Stimulated activated CD4-positive, alpha-beta T cell treated with anti-CD3 and anti-CD28 coated beads, Interleukin-4, amount 100 ng/mL, for 1 hour (primary cell): ENCODE measurements around the gene PLGRKT.
"Not testable (repeated sequence)": the region's sequence is repeated elsewhere in the genome, so short reads cannot be mapped to it uniquely, and the experiment has no call there.

Experiments
- DNase-seq: peaks from one replicate; pipeline ENCODE4 v3.0.0-alpha.2; 2020

PLGRKT gene

DNA sequence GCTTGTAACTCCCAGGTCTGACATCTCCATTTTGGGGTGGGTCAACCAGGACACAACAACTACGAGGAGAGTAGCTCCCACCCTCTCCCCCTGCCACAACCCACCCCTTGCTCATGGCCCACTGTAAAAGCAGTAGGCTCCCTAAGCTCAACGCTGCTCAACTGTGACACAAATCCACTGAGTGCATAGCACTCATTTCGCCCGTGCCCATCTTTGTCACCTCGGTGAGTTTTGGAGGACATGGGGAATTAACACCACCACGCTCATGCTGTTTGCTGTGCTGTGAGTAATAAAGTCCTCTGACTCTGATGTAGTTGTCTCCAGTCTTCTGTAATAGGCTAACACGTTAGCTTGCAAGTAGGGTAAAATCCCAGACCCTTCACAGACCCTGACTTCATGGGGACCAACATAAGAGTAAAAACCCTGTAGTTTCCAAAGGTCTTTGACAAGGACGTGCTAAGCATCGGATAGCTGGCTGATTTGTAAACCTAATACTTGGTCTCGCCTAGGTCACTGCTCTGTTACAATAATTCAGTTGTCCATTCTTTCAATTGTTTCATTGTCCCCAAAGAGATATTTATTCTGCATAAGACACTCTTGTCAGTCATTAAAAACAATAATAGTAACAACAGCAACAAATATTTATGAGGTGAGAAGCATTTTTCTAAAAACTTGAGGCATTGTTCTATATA lies 7.7 kb downstream of the PLGRKT start:
- no peak for DNase-seq

DNA sequence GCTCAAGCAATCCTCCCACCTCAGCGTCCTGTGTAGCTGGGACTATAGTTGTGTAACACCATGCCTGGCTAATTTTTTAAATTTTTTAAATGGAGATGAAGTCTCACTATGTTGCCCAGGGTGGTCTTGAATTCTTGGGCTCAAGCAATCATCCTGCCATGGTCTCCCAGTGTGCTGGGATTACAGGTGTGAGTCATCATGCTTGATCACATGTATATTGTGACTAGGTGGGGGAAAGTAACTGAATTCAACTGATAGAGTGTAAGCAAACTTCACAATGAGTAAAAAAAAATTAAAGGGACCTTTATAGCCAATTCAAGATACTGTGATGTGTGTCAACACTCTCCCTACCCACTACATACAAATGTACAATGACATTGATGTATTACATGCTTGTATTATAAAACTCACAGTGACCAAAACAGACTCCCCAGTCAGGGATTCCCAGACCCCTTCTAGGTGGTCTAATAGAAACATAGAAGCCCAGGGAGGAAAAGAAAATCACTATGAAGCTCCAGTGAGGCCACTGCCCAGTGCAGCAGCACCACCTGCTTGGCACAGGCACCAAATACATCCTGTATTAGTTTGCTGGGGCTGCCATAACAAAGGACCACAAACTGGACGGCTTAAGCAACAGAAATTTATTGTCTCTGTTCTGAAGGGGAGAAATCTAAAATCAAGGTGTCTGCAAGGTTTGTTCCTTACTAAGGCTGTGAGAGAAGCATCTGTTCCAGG lies 8.8 kb downstream of the PLGRKT start:
- no peak for DNase-seq

DNA sequence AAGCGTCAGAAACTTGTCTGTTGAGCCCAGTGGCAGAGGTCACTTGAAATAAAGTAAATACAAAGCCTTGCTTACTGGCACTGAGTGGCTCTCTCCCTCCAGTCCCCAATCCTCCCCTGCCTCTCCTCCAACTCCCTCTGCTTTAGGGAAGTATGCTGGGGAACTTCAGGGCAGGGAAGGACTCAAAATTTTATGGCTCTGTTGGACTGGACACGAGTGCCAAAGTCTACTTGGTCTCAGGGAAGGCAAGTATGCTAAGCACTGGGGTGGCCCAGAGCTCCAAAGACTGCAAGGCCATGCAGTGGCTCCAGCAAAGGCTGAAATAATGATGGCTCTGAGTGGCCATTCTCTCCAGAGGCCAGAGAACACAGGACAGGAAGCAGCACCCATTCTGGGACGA lies 9.6 kb downstream of the PLGRKT start:
- no peak for DNase-seq

DNA sequence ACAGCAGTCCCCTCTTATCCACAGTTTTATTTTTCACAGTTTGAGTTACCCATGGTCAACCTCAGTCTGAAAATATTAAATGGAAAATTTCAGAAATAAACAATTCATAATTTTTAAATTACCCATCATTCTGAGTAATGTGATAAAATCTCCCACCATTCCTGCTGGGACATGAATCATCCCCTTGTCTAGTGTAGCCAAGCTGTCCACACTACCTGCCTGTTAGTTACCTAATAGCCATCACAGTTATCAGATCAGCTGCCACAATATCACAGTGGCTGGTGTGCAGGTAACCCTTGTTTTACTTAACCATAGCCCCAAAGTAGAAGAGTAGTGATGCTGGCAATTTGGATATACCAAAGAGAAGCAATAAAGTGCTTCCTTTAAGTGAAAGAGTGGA lies 10.7 kb downstream of the PLGRKT start:
- no peak for DNase-seq

DNA sequence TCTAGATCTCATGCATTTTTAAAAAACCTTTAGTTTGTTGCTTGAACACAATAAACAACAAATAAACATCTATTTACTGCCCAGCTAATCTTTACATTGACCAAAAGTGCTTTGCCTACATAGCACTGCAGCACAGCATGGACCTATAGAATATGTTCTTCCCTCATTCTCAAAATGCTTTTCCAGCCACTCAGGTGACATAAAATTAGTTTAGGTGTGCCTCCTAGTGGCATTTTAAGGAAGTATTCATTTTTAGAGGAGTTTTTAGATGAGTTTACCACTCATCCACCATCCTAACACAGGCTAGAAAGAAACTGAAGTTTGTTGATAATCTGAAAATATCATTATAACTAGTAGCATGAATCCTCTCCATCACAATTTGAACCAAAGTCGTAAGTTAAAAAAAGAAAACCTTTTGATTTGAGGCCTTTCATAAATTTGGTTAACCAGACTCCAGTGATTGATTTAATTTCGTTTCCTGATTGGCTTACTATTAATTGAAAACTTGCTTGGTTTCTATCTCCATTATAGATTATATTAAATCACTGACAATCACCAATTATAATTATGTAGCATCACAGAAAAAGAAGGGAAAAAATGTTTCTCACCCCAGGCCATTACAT lies 12.6 kb downstream of the PLGRKT start:
- no peak for DNase-seq

DNA sequence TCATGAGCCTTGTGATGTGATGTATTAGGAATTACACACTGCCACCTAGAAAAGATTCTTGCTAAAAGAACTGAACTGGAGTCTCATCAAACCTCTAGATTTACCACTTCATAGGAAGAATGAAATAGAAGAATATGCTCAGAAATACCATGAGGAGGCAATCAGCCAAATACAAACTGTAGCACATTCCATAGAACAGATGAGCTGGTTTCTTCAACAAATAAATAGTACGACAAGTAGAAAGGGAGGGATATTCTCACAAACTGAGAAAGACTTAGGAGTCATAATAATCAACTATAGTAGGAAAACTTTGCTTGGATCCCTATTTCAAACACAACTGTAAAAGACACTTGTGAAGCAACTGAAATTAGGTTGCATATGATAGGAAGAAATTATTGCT lies 15.4 kb downstream of the PLGRKT start:
- no peak for DNase-seq

- DNase-seq = no peak
Observed at GRCh38 chr9:5421163-5421562, 16.6 kb downstream of the PLGRKT start.

DNA sequence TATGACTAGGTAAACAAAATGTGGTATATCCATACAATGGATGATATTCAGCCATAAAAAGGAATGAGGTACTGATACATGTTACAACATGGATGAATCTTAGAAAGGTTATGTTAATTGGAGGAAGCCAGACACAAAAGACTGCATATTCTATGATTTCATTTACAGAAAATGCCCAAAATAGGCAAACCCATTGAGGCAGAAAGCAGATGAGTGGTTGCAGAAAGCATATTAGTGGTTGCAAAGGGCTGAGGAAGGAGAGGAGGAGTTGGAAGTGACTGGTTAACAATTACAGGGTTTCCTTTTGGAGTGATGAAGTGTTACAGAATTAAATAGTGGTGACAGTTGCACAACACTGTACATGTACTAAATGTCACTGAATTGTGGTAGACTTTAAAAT lies 17.7 kb downstream of the PLGRKT start:
- DNase-seq = no peak

DNA sequence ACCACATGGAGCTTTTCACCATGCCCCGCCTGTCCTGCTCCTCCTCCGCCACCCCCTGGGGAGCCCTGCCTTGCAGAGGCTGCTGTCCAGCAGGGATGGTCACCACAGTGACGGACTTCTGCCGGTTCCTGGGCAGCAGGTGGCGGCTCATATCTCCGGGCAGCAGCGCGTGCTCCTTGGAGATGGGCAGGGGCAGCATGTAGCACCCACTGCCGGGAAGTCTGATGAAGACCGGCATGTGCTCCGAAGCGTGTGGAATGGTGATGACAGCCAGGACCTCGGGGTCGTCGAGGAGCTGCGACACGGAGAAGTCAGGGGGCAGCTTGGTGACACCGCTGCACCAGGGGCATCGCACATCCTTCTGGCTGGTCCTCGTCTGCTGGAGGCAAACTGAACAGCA lies 19.2 kb downstream of the PLGRKT start:
- no peak for DNase-seq

- DNase-seq = no peak
Observed at GRCh38 chr9:5416953-5417352, 20.8 kb downstream of the PLGRKT start.

GRCh38 chr9:5408596-5408995 lies 29.1 kb downstream of the PLGRKT start:
- DNase-seq = no peak

- DNase-seq = no peak
Observed at GRCh38 chr9:5402217-5402616, 35.5 kb downstream of the PLGRKT start.

DNA sequence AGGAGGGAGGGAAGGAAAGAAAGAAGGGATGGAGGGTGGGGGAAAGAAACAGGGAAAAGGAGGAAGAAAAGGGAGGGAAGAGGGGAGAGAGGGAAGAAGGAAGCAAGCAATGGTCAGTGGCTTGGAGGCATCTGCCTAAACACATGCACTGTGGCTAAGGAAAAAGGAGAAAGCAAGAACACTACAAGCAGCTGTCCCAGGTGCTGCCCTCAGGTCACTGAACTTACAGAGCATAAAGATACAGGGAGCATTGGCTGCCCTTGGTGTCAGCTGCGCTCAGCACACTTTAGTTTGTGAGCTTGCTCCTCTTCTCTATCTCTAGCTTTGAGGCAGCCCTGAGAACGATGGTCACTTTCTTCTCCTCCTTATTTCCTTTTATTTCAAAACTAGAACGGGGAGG lies 40.2 kb downstream of the PLGRKT start:
- not testable (repeated sequence) for DNase-seq

- DNase-seq = no peak
Observed at GRCh38 chr9:5395428-5395827, 42.3 kb downstream of the PLGRKT start.

- DNase-seq = not testable (repeated sequence)
Observed at GRCh38 chr9:5393976-5394375, 43.7 kb downstream of the PLGRKT start.

GRCh38 chr9:5393497-5393896 lies 44.2 kb downstream of the PLGRKT start:
- DNase-seq = no peak

DNA sequence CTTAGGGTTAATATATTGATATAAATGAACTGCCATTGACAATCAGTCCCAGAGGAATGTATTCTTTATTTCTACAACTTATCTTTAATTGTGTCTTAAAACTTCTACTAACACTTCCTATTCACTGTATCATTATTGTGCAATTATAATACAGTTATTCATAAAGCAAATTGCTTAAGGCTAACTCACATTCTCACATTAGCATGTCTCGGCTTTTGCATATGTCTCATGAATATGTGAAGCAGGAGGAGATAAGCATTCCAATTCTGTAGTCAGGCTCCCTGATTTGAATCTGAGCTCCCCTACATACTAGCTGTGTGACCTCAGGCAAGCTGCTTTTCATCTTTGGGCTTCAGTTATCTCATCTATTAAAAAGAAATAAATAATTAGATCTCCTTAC lies 45.4 kb downstream of the PLGRKT start:
- no peak for DNase-seq

DNA sequence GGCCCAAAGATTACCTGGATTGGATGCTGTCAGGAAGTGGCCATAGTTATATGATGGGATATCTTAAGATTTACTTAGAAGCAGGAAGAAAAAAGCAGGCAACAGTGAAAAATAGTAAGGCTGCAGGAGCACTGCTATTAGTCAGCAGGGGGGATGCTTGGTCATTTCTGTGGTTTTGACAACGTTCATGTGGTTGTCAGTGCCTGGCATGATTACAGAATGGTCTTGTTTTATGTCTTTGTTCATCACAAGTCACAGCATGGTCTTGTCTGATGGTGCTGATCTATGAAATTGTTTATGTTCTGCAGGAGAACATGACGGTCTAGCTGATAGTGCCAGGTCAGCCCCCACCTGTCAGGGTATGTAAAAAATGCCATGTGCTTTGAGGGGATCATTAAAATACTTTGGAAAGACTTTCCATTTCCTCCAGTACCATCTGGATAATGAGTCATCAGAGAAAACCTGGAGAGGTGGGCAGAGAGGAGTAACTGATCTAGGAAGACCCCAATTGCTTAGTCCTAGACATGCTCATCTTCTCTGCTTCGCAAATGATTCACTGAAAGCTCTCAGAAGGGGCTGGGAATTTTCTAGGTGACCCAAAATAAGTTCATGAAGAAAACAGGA lies 48.5 kb downstream of the PLGRKT start:
- no peak for DNase-seq

- DNase-seq = no peak
Observed at GRCh38 chr9:5388026-5388819, 49.5 kb downstream of the PLGRKT start.

DNA sequence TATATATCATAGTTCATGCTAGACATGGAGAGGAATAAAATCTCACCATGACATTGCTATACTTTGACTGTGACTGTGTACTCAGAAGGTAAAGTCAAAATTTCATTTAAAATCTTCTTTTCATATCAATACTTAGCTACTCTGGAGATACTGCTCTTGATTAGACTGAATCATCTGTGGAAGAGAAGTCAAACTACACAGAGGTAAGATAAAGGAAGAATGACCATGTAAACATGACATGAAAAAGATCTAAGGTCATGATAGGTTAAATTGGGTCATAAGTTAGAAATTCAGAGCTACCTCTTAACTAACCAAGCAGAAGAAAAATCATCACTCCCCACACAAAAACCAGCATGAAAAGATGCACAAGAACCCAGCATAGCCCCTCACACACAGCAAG lies 53.3 kb downstream of the PLGRKT start:
- no peak for DNase-seq

DNA sequence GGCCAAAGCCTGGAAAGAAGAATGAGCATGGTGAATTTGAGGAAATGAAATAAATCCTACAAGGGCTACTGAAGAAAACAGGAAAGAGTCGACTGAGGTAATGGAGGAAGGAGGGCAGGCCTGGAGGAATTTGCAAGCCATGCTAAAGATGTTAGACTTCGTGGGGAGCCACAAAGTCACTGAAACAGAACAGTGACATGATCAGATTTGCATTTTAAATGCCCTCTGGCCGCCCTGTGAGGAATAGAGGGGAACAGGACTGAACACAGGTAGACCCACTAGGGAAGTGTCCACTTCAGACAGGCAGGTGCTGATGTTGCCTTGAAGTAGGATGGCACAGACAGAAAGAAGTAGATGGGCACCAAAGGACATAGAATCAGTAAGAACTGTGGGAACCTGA lies 55.2 kb downstream of the PLGRKT start:
- DNase-seq = no peak

DNA sequence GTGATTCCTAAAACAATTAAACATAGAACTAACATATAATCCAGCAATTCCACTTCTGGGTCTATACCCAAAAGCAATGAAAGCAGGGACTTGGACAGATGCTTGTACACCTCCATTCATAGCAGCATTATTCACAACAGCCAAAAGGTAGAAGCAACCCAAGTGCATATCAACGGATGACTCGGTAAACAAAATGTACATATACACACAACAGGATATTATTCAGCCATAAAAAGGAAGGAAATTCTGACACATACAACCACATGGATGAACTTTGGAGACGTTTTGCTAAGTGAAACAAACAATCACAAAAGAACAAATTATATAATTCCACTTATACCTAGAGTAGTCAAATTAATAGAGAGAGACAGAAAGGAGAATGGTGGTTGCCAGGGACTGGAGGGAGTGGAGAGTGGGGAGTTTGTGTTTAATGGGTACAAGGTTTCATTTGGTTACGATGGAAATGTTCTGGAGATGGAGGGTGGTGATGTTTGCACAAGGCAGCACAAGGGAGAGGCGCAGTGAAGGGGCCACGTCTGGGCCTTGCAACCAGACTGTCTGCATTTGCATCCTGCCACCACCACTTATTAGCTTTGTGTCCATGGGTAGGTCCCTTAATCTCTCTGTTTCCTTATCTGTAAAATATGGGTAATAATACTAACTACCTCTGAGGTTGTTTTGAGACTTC lies 61.8 kb downstream of the PLGRKT start:
- no peak for DNase-seq
